GM19193 (cell line): Measurements from ENCODE around the gene OGFOD1.

Experiments
- POLR2A ChIP-seq: IDR thresholded peaks from 4 replicates; pipeline ENCODE4 v1.6.1; 2011; ENCODE audit not compliant: insufficient read depth, insufficient read length; ENCODE audit errors: extremely low read depth

The OGFOD1 gene

DNA sequence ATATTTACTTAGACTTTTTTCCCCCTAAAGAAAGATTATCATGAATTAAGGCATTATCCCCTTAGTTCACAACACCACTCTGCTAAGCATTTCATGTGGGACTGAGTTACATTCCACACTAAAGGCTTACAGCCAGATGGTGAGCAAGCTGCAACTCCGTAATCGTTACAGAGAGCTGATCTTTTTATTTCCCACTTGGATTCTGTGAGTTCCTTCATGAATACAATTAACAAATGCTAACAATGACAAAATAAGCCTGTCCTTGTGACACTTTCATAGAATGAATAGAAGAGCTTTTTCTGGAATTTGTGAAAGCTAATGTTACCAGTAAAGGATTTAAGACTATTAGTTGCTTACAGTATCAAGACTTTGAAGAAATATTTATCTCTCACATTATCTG, 8.7 kb downstream of the OGFOD1 start:
- no peak for TF ChIP-seq POLR2A

GRCh38 chr16:56462064-56462796, 10.9 kb downstream of the OGFOD1 start:
- TF ChIP-seq POLR2A = no peak

GRCh38 chr16:56463153-56463552, 11.8 kb downstream of the OGFOD1 start:
- no peak for TF ChIP-seq POLR2A

DNA sequence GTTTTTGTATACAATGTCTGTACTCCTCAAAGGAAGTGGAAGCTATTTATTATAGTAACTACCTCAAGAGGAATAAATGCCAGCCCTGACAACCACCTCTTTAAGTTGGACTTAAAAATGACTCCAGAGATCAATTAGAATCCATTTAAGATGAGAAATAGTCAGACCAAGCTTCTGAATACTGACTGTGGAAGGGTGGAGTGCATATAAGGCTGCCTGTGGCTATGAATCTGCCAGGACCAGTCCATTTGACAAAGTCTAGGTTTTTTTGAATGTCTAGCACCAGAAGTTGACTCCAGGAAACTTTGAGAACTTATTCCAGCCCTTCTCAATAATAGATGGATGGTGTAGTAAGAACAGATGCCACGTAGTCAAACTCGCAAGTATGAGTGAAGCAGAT, 15.0 kb downstream of the OGFOD1 start:
- TF ChIP-seq POLR2A = no peak

- no peak for TF ChIP-seq POLR2A
Observed at GRCh38 chr16:56468800-56469199, 17.4 kb downstream of the OGFOD1 start.

GRCh38 chr16:56469748-56470147, 18.4 kb downstream of the OGFOD1 start:
- no peak for TF ChIP-seq POLR2A

GRCh38 chr16:56470232-56470631, 18.9 kb downstream of the OGFOD1 start:
- no peak for TF ChIP-seq POLR2A

- no peak for TF ChIP-seq POLR2A
Observed at GRCh38 chr16:56470666-56471065, 19.3 kb downstream of the OGFOD1 start.

- no peak for TF ChIP-seq POLR2A
Observed at GRCh38 chr16:56475201-56475600, 23.8 kb downstream of the OGFOD1 start.

- no peak for TF ChIP-seq POLR2A
Observed at GRCh38 chr16:56477096-56477878, 25.9 kb downstream of the OGFOD1 start.

DNA sequence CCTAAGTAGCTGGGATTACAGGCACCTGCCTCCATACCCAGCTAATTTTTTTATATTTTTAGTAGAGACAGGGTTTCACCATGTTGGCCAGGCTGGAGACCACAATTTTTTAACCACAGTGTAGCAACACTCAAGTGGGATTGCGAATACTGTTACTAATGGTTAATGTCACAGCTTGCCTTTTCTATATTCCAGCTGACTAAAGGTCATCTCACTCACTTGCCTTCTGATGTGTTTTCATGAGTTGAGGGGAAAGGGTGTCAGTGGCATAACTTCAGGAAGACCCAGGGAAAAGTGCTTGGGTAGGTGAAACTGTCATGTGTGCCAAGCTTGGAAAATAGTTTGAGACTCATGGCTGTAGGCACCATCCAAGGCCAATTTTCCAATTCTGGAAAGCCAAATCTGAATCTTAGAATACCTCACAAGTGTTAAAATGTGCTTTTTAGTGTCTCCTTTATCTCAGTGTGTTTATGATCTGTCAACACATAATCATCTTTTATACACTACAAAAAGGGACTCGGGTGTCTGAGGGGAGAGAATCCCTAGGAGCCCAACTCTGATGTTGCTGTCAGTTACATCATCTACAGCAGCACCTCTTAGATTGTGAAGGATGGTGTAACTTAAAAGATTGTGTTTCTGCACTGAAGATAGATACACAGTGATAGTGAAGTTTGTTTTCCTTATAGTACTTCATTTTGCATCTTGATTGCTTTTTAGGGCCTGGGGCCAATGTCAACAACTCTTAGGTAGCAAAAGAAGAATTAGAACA, 27.1 kb downstream of the OGFOD1 start:
- TF ChIP-seq POLR2A = no peak

GRCh38 chr16:56479469-56479868, 28.1 kb downstream of the OGFOD1 start:
- TF ChIP-seq POLR2A = no peak

DNA sequence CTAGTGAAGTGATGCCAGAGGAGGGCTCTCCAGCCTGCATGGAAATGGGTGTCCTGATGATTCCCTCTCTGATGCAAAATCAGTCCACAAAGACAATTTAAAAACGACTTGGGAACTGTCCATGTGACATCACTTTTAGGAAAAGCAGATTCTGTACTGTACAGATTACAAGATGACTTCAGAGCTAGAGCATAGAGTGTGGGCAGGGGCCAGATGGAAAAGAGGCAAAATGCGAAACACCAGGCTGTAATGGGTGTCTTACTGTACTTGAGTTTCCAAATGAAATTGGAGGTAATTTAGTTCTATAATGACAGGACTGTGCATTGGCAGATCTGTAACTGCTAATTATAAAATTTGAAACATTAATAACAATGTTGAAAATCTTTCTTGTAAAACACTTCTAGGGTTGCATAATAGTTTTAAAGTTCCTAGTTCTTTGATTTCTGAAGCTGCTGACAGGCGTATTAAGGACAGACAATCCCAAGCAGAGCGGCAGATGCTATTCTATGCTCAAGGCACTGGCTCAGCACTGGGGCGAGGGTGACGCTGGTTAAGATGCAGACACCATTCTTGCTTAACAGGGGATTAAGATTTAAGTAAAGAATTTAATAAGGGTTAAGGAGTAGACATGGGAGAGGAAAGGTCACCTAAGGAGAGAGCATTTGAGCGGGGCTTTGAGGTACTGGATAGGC, 29.6 kb downstream of the OGFOD1 start:
- no peak for TF ChIP-seq POLR2A

DNA sequence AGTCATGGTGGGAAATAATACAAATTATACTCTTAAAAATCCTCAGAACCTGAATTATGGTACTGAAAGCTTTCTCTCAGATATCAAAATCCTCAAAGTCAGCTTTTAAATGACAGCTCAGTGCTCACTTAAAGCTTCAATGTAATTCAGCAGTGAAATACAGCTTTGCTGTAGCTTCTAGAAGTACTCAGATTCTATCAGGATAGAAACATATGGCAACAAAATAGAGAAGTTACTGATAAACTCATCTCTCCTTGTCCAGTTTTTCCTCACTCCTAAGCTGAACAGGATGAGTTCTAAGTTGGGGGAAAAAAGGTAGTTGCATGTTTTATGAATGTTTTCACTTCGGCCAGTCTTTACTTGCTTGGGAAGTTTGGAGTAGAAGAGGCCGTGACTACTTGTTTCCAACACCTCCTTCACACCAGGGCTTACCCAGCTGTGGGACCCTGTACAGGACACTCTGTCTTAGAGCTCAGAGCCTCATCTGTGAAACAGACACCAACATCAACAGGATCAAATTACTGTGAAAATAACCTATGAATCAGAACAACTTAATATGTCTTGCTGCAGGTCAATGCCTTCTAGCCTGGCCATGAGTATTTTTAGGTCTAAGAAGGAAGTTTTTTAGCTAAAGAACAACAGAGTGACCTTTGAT, 30.2 kb downstream of the OGFOD1 start:
- TF ChIP-seq POLR2A = no peak
